ENCODE results near the gene FBXO9. TPM values are rescaled to one million over a fixed set of nuclear protein-coding genes. Genes with fewer than 3 reads are reported as not detected.

The FBXO9 gene
- polyA plus RNA-seq, 2 of the 4 experiments (the other 2 are of a cell fraction) = 32.1 to 67.6 TPM

DNA sequence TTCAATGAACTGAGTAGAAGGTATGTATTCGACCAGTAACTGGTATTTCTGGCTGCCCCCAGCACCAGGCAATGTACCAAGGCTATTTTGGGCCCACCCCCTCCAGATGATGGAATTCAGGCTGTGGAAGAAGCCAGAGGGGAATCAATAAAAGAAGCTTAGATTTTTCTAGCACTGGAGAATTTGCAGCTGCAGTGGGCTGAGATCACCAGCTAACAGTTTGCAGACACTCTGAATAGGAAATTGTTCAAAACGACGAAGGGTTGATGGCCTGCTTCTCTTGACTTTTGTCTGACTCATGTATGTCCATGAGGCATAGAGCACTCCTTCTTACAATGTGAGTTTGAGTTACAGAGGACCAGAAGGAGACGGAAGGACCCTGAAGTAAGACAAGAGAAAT, 32.4 kb upstream of the FBXO9 start:
- TF ChIP-seq ZSCAN20 (CRISPR knock-in tag; IDR thresholded peaks at IDR 0.05) = no peak
- no peak for TF ChIP-seq FOSB (CRISPR knock-in tag; IDR thresholded peaks at IDR 0.05)
- no peak for TF ChIP-seq EHF (CRISPR knock-in tag; IDR thresholded peaks at IDR 0.05)
- TF ChIP-seq HOXB13 (CRISPR knock-in tag; IDR thresholded peaks at IDR 0.05; ENCODE audit: low read depth) = no peak
- TF ChIP-seq, protein P1, sequence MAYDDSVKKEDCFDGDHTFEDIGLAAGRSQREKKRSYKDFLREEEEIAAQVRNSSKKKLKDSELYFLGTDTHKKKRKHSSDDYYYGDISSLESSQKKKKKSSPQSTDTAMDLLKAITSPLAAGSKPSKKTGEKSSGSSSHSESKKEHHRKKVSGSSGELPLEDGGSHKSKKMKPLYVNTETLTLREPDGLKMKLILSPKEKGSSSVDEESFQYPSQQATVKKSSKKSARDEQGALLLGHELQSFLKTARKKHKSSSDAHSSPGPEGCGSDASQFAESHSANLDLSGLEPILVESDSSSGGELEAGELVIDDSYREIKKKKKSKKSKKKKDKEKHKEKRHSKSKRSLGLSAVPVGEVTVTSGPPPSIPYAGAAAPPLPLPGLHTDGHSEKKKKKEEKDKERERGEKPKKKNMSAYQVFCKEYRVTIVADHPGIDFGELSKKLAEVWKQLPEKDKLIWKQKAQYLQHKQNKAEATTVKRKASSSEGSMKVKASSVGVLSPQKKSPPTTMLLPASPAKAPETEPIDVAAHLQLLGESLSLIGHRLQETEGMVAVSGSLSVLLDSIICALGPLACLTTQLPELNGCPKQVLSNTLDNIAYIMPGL (CRISPR knock-in tag; IDR thresholded peaks at IDR 0.05; ENCODE audit: borderline replicate concordance) = no peak
- no peak for TF ChIP-seq SMC3 (IDR thresholded peaks at IDR 0.05)
- no peak for TF ChIP-seq PHF8 (IDR thresholded peaks at IDR 0.05; ENCODE audit: borderline replicate concordance, low read depth)
- TF ChIP-seq, protein P2, sequence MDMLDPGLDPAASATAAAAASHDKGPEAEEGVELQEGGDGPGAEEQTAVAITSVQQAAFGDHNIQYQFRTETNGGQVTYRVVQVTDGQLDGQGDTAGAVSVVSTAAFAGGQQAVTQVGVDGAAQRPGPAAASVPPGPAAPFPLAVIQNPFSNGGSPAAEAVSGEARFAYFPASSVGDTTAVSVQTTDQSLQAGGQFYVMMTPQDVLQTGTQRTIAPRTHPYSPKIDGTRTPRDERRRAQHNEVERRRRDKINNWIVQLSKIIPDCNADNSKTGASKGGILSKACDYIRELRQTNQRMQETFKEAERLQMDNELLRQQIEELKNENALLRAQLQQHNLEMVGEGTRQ (IDR thresholded peaks at IDR 0.05) = no peak
- no peak for TF ChIP-seq CBX8 (IDR thresholded peaks at IDR 0.05)
- TF ChIP-seq POLR2A (IDR thresholded peaks at IDR 0.05; ENCODE audit: low read length) = no peak
- TF ChIP-seq RFX5 (IDR thresholded peaks at IDR 0.05) = no peak
- TF ChIP-seq JUNB (IDR thresholded peaks at IDR 0.05) = no peak
- TF ChIP-seq RARB (CRISPR knock-in tag; IDR thresholded peaks at IDR 0.05) = no peak
- TF ChIP-seq CHD4 (IDR thresholded peaks at IDR 0.05; ENCODE audit: borderline replicate concordance) = no peak
- TF ChIP-seq POLR2AphosphoS2 (conservative IDR thresholded peaks at IDR 0.05; ENCODE audit: low read length) = no peak
- FAIRE-seq (no peak), ATAC-seq (no peak), DNase-seq (ENCODE audit: low read depth in 1 of 2, low spot score in 1 of 2) (no peak)
- H3K4me2 ChIP-seq = no peak overlapping the region
- WGBS (ENCODE audit: missing lambda C conversion rate) = 72% methylated on average over 4 of the region's 4 CpGs
- POLR2A ChIA-PET = no interaction called here
- no peak overlapping the region for H3K4me3 ChIP-seq
- H3K9me3 ChIP-seq = no peaks in the 10 kb centered on the region
- no peak overlapping the region for H3K27ac ChIP-seq
- CTCF ChIA-PET = interaction anchor here (0.6 to 0.7 kb wide), 2 partner anchors 9 to 243 kb away, joined by 3 read pairs; no protein-coding TSS in a partner anchor
- H3K4me1 ChIP-seq = no peaks in the 10 kb centered on the region

DNA sequence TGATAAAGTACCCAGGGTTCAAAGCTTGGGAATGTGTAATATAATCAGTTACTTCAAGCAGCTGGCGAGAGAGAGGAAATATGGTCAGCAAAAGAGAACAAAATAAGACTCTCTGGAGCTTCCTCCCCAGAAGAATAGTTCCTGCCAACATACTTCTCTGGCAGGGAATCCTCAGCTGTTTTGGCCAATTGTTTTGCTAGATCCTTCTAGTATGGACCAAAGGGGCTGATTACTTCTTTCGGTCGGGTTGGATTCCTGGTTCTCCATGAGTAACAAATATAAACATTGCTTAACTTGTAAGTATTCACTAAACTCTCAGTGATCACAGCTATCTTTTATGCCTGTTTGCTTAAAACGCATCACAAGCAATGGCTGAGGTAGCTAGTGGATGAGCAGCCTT, 31.4 kb upstream of the FBXO9 start:
- H3K4me1 ChIP-seq = no peaks in the 10 kb centered on the region
- CTCF ChIA-PET = interaction anchor here (0.6 to 0.7 kb wide), 2 partner anchors 9 to 218 kb away, joined by 3 read pairs; no protein-coding TSS in a partner anchor
- TF ChIP-seq CBX2 (IDR thresholded peaks at IDR 0.05; ENCODE audit: borderline replicate concordance, low read depth) = no peak
- no peak for TF ChIP-seq ESRRA (IDR thresholded peaks at IDR 0.05; ENCODE audit: borderline replicate concordance, low read length)
- no peak for TF ChIP-seq HOXB5 (CRISPR knock-in tag; IDR thresholded peaks at IDR 0.05)
- ATAC-seq (no peak), DNase-seq (ENCODE audit: low read depth in 1 of 2, low spot score in 1 of 2) (no peak), FAIRE-seq (no peak)
- no peak overlapping the region for H3K4me3 ChIP-seq
- POLR2A ChIA-PET = no interaction called here
- no peak overlapping the region for H3K27ac ChIP-seq
- no peaks in the 10 kb centered on the region for H3K9me3 ChIP-seq
- WGBS (ENCODE audit: missing lambda C conversion rate) = 76% methylated on average over 4 of the region's 4 CpGs
- no peak overlapping the region for H3K4me2 ChIP-seq

DNA sequence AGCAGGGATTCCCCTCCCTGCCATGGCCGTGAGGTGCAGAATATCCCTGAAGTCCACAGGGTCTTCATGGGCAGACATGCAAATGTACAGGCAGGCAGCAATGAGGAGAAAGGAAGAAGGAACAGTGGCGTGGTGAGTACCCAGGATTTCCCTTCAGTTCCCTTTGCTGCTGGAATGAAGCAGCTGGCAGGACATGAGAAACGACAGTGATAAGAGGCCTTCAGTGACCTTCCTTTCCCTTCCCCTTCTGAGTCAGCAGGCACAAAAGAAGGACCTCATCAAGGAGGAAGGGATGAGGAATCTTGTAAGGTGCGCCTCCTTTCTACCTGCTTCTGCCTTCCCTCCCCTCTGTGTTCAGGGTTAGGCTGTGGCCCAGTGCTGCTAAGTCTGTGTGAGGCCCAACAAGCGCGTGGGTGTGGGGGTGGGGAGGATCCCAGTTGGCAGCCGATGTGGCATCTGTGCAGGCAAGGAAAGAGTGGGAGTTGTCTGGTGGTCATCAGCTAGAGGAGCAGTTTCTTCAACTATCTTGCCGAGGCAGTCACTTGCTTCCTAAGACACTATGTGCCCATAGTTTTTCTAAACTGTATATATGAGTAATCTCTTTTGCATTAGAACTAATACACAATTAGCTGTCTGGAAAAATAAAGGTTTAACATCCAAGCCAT, 29.5 kb upstream of the FBXO9 start:
- ChIA-PET POLR2A (no interaction called here), CTCF (interaction anchor here (0.9 kb wide), 1 partner anchor 628 kb away, joined by 3 read pairs; no protein-coding TSS in a partner anchor)
- Histone ChIP-seq H3K27ac (no peak overlapping the region), H3K4me1 (no peaks in the 10 kb centered on the region), H3K4me2 (no peak overlapping the region), H3K9me3 (no peaks in the 10 kb centered on the region), H3K4me3 (no peak overlapping the region)
- ATAC-seq (no peak), FAIRE-seq (no peak), DNase-seq (ENCODE audit: low read depth in 1 of 2, low spot score in 1 of 2) (no peak)
- 92% methylated on average over 5 of the region's 8 CpGs for WGBS (ENCODE audit: missing lambda C conversion rate)
- TF ChIP-seq NFE2L2 (conservative IDR thresholded peaks at IDR 0.05; ENCODE audit: low read length) (no peak), RARB (CRISPR knock-in tag; IDR thresholded peaks at IDR 0.05) (no peak), HDAC2 (IDR thresholded peaks at IDR 0.05) (no peak), POLR2A (IDR thresholded peaks at IDR 0.05; ENCODE audit: low read length) (no peak)
- TF ChIP-seq, protein P3, sequence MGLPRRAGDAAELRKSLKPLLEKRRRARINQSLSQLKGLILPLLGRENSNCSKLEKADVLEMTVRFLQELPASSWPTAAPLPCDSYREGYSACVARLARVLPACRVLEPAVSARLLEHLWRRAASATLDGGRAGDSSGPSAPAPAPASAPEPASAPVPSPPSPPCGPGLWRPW (IDR thresholded peaks at IDR 0.05) = no peak
